Measurements from ENCODE around the gene LRP3. TPM values are rescaled to one million over a fixed set of nuclear protein-coding genes. Genes with fewer than 3 reads are reported as not detected.
"Not testable (repeated sequence)": the region's sequence is repeated elsewhere in the genome, so short reads cannot be mapped to it uniquely, and the experiment has no call there.

LRP3 gene, protein sequence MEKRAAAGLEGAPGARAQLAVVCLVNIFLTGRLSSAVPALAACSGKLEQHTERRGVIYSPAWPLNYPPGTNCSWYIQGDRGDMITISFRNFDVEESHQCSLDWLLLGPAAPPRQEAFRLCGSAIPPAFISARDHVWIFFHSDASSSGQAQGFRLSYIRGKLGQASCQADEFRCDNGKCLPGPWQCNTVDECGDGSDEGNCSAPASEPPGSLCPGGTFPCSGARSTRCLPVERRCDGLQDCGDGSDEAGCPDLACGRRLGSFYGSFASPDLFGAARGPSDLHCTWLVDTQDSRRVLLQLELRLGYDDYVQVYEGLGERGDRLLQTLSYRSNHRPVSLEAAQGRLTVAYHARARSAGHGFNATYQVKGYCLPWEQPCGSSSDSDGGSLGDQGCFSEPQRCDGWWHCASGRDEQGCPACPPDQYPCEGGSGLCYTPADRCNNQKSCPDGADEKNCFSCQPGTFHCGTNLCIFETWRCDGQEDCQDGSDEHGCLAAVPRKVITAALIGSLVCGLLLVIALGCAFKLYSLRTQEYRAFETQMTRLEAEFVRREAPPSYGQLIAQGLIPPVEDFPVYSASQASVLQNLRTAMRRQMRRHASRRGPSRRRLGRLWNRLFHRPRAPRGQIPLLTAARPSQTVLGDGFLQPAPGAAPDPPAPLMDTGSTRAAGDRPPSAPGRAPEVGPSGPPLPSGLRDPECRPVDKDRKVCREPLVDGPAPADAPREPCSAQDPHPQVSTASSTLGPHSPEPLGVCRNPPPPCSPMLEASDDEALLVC
- 10 to 100 TPM in 1 of 2 donors, 1 to 10 TPM in 1; 7.2 to 12.4 TPM for total RNA-seq
- long read RNA-seq, partial matches to known transcripts = 1 of 4 reads
- long read RNA-seq, other reads (novel, unspliced or antisense) = 0 of 4 reads

GRCh38 chr19:33193865-33194362 is at the start of gene LRP3:
LRP3 (plus strand) TSS chr19:33194330; CDS start chr19:33194786, 456 bp downstream.
- peak in 1 of 2 donors; percentile 47 for DNase-seq
- intact Hi-C loops (cut with DNase I, micrococcal nuclease) = no loop called here
- ATAC-seq = peak; percentile 70

DNA sequence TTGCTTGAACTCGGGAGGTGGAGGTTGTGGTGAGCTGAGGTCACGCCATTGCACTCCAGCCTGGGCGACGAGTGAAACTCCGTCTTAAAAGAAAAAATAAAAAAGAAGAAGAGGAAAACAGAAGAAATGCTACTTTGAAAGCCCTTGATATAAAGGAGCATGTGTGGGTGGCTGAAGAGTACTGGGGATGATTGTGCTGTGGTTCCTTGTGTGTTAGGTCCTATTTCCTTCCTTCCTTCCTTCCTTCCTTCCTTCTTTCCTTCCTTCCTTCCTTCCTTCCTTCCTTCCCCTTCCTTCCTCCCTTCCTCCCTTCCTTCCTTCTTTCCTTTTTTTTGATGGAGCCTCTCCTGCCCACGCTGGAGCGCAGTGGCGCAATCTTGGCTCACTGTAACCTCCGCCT is 47.9 kb upstream of the LRP3 start:
- no peak for ATAC-seq
- intact Hi-C loops (cut with DNase I, micrococcal nuclease) = no loop called here
- no peak for DNase-seq

DNA sequence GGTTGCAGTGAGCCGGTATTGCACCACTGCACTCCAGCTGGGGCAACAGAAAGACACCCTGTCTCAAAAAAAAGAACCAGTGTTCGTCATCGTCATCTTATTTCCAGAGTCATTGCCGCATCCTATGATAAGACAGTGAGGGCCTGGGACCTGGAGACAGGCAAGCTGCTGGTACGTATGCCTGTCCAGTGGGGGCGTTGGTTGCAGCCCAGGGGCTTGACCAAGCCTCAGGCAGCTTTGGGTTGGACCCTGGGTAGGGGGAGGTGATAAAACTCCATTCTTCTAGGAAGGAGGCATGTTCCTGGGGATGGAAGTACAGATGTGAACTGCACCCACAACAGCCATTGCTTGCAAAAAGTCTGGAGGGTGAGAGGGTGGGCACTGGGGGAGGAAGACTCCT is 46.6 kb upstream of the LRP3 start:
- intact Hi-C loops (cut with DNase I, micrococcal nuclease) = no loop called here
- DNase-seq = no peak
- ATAC-seq = no peak

DNA sequence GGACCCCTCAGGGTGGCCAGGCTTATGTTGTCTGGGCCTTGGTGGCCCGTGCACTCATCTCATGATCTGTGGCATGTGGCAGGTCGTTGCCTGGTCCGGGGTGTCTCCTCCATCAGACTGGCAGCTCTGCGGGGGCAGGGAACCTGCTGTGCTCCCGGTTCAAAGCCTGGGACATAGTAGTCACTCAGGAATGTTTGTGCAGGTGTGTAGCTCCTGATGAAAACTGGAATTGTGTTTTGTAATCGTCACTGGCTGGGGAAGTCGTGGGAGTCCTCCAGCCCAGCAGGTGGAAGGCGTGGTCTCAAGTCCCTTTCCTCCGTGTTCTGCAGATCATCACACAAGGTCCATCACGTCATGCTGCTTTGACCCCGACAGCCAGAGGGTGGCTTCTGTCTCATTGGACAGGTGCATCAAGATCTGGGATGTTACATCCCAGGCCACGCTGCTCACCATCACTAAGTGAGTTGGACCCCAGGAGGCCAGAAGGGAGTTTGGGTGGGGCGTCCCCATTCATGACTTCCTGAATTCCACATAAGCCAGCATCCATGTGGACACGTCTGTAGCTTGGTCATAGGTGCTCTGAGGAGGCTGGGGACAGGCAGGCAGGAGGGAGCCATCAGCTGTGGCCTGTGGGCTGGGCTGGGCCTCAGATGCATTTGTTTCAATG is 43.1 kb upstream of the LRP3 start:
- intact Hi-C loops (cut with DNase I, micrococcal nuclease) = no loop called here
- ATAC-seq (no peak), DNase-seq (no peak)

DNA sequence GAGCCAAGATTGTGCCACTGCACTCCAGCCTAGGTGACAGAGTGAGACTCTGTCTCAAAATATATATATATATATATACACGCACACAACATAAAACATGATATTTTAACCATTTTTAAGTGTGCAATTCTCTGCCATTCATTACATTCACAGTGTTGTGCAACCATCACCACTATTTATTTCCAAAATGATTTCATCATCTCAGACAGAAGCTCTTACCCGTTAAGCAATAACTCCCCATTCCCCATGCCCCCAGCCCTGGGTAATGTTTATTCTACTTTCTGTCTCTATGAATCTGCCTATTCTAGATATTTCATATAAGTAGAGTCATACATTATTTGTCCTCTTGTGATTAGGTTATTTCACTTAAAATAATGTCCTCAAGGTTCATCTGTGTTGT is 42.0 kb upstream of the LRP3 start:
- DNase-seq (no peak), ATAC-seq (no peak)
- intact Hi-C loops (cut with DNase I, micrococcal nuclease) = no loop called here

GRCh38 chr19:33152625-33153024 is 41.5 kb upstream of the LRP3 start:
- intact Hi-C loops (cut with DNase I, micrococcal nuclease); ATAC-seq; DNase-seq: not testable (repeated sequence)

- intact Hi-C loops (cut with DNase I, micrococcal nuclease); DNase-seq; ATAC-seq: not testable (repeated sequence)
Observed at GRCh38 chr19:33154313-33154712, 39.8 kb upstream of the LRP3 start.

GRCh38 chr19:33156334-33156733 is 37.8 kb upstream of the LRP3 start:
- intact Hi-C loops (cut with DNase I, micrococcal nuclease) = no loop called here
- ATAC-seq = no peak
- DNase-seq = no peak

DNA sequence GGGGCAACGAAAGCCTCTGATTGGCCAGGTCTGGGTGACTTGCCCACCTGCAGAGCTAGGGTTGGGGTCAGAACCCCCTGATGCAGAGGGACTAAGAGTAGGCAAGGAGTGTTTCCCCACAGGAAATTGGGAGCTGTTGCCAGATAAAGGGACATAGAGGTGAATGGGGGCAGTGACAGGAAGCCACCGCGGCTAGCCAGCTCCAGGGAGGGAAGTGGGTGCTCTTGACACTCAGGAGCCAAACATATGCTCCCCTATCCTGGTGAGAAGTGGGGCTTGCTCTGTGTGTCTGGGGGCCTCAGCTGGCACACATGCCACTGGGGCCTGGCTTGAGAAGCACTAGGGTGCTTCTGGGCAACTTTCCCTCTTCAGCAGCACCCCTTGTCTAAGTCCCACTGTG is 36.2 kb upstream of the LRP3 start:
- intact Hi-C loops (cut with DNase I, micrococcal nuclease) = no loop called here
- DNase-seq (no peak), ATAC-seq (no peak)

DNA sequence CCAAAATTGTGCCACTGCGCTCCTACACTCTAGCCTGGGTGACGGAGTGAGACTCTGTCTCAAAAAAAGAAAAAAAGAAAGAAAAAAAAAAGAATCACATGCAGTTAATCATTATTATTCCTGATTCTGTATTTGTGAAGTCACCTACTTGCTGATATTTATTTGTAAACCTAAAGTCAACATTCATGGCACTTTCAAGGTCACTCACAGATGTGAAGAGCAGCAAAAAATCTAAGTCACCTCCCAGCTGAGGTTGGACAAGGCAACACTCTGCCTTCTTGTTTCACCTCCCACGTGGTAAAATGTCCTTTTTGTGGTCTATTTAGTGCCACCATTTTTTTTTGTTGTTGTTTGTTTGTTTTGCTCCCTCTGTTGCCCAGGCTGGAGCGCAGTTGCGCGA is 35.8 kb upstream of the LRP3 start:
- no peak for ATAC-seq
- intact Hi-C loops (cut with DNase I, micrococcal nuclease) = no loop called here
- DNase-seq = no peak

GRCh38 chr19:33159149-33159548 is 35.0 kb upstream of the LRP3 start:
- intact Hi-C loops (cut with DNase I, micrococcal nuclease) = no loop called here
- ATAC-seq = no peak

GRCh38 chr19:33159893-33160292 is 34.2 kb upstream of the LRP3 start:
- ATAC-seq (no peak), DNase-seq (no peak)
- intact Hi-C loops (cut with DNase I, micrococcal nuclease) = no loop called here

More at GRCh38 chr19:33159149-33159548, 35.0 kb upstream of the LRP3 start:
- DNase-seq = no peak

DNA sequence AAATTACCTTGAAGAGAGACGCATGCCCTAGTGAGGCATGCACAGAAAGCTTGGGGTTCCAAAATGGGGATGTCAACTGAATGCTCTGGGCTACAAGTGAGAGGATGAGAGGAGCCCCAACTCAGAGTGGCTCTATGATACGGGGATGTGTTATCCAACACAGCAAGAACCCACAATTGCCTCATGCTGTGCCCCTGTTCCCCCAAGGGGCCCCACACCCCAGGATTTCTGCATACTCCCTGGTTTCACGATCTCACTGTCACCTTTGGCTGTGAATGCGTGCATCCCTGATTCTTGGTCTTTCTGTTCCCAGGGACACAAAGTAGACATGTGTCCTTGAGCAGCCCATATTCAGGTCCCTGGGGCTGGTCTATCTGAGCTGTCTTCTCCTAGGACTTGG is 32.9 kb upstream of the LRP3 start:
- intact Hi-C loops (cut with DNase I, micrococcal nuclease) = no loop called here
- no peak for DNase-seq
- ATAC-seq = no peak

DNA sequence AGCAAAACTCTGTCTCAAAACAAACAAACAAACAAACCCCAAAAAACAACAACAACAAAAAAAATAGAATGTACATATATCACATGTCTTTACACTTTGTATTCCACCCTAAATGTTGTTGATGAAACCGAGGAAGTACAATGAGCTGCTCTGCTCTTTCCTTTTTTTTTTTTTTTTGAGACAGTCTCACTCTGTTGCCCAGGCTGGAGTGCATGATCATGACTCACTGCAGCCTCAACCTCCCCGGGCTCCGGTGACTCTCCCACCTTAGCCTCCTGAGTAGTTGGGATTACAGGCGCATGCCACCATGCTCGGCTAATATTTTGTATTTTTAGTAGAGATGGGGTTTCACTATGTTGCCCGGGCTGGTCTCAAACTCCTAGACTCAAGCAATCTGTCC is 30.6 kb upstream of the LRP3 start:
- DNase-seq (no peak), ATAC-seq (no peak)
- intact Hi-C loops (cut with DNase I, micrococcal nuclease) = no loop called here

DNA sequence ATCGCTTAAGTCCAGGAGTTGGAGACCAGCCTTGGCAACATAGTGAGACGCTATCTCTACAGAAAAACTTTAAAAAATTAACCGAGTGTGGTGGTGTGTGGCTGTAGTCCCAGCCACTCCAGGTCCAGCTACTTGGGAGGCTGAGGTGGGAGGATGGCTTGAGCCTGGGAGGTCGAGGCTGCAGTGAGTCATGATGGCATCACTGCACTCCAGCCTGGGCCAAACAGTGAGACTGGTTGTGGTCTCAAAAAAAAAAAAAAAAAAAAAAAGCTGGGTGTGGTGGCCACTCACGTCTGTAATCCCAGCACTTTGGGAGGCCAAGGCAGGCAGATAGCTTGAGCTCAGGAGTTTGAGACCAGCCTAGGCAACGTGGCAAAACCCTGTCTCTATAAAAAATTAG is 28.1 kb upstream of the LRP3 start:
- intact Hi-C loops (cut with DNase I, micrococcal nuclease); ATAC-seq; DNase-seq: not testable (repeated sequence)

DNA sequence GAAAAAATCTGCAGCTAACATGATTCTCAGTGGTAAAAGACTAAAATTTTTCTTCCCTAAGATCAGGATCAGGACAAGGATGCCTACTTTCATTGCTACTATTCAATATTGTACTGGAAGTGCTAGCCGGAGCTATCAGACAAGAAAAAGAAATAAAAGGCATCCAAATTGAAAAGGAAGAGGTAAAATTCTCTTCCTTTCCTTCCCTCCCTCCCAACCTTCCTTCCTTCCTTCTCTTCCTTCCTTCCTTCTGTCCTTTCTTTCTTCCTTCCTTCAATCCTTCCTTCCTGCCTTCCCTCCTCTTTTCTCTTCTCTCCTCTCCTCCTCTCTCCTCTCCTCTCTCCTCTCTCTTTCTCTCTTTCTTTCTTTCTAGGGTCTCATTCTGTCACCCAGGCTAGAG is 26.7 kb upstream of the LRP3 start:
- DNase-seq (no peak), ATAC-seq (no peak)
- intact Hi-C loops (cut with DNase I, micrococcal nuclease) = no loop called here

DNA sequence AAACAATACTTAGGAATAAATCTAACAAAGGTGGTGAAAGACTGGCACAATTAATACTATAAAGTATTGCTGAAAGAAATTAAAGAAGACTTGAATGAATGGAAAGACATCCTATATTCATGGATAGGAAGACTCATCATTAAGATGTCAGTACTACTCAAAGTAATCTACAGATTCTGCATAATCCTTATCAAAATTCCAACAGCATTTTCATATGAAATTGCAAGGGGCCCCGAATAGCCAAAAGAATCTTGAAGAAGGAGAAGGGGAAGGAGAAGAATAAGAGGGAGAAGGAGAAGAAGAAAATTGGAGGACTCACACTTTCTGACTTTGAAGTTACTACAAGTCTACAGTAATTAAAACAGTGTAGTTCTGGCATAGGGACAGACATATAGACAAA is 25.6 kb upstream of the LRP3 start:
- no peak for DNase-seq
- intact Hi-C loops (cut with DNase I, micrococcal nuclease) = no loop called here
- no peak for ATAC-seq

DNA sequence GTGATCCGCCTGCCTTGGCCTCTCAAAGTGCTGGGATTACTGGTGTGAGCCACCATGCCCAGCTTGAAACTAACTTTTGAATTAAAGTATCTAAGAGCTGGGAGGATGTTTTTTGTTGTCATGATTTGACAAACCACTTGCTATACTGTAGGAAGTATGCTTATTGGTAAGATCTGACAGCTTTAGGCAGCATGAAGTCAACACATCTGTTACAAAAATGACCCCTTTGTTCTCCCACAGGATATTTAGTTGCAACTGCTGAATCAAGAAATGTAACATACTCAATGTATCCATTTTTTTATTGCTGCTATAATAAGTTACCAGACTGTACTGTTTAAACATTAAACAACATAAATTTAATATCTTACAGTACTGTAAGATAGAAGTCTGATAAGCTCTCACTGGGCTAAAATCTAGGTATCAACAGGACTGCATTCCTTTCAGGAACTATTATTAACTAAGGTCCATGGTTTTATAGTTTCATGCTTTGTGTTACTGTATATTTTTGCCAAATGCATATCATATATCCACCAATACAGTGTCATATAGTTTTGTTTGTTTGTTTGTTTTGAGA is 22.8 kb upstream of the LRP3 start:
- peak; percentile 73 for ATAC-seq
- intact Hi-C loops (cut with DNase I, micrococcal nuclease) = loop anchor here in 1 of 2 donors (10.0 kb wide), 1 partner anchor 133 kb away; the partner anchor contains the start of gene CEBPA
- DNase-seq = no peak

GRCh38 chr19:33171916-33172359 is 22.2 kb upstream of the LRP3 start:
- intact Hi-C loops (cut with DNase I, micrococcal nuclease) = loop anchor here in 1 of 2 donors (10.0 kb wide), 1 partner anchor 133 kb away; the partner anchor contains the start of gene CEBPA
- ATAC-seq (peak; percentile 10), DNase-seq (no peak)
